GM13977 (cell line): ENCODE data around the gene MTARC2.

Experiments
- DNase-seq: peaks from one replicate; pipeline ENCODE4 v3.0.0; 2012; ENCODE audit warnings: low spot score
- CTCF ChIP-seq: IDR thresholded peaks from 2 replicates; pipeline ENCODE4 v1.5.1; 2012; ENCODE audit warnings: mild to moderate bottlenecking, control low read depth; ENCODE audit not compliant: insufficient read depth; ENCODE audit errors: extremely low read depth, missing control alignments
- in situ Hi-C: fragments of 300-500 bp; cut with MboI; formaldehyde crosslinking; loops from one replicate; pipeline ENCODE4 v1.12.0; 2022; ENCODE audit warnings: low sequenced_read_pairs, low pct_unique_long_range_greater_than_20kb, mixed read lengths, inconsistent platforms; ENCODE audit not compliant: unreplicated experiment

The MTARC2 gene

GRCh38 chr1:220775240-220775853, 27.2 kb downstream of the MTARC2 start:
- DNase-seq: peak; percentile 45
- in situ Hi-C loops: no loop called here
- peak; percentile 80 for TF ChIP-seq CTCF

- no peak for DNase-seq
- no peak for TF ChIP-seq CTCF
- in situ Hi-C loops: no loop called here
These were observed 28.1 kb downstream of the MTARC2 start for GRCh38 chr1:220776254-220776653.

GRCh38 chr1:220776720-220777326, 28.7 kb downstream of the MTARC2 start:
- in situ Hi-C loops: no loop called here
- peak; percentile 78 for DNase-seq
- peak; percentile 97 for TF ChIP-seq CTCF

- no peak for DNase-seq
- TF ChIP-seq CTCF: no peak
- in situ Hi-C loops: no loop called here
These were observed 35.3 kb downstream of the MTARC2 start for GRCh38 chr1:220783453-220783852.

DNA sequence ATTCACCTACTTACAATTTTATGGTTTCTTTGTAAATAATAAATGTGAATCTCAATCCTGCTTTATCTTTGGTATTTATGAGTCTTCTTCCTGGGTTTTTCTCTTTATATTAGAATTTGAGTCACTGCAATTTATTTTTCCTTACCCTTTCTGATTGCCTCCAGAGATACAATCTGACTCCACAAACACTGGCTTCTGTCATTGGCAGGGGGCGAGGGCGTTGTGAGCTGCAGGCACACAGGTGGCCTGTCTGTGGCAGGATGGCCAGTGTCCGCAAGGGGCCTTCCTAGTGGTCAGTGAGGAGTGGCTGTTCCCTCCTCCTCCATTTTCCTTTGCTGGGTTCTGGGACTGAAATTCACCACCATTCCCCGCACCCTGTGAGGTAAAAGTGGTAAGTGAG, 36.6 kb downstream of the MTARC2 start:
- no peak for TF ChIP-seq CTCF

GRCh38 chr1:220785166-220786056, 37.3 kb downstream of the MTARC2 start:
- no peak for TF ChIP-seq CTCF
- in situ Hi-C loops: no loop called here
- DNase-seq: no peak

More for the DNA sequence above, 36.6 kb downstream of the MTARC2 start:
- in situ Hi-C loops: no loop called here
- DNase-seq: no peak
